ENCODE data around the gene APC2.

GRCh38 chr19:1505991-1506881, 56.3 kb downstream of the APC2 start:
- TF ChIP-seq CTCF (IDR thresholded peaks at IDR 0.05) (no peak), POLR2AphosphoS5 (IDR thresholded peaks at IDR 0.05; ENCODE audit: low read depth, low read length) (no peak), TCF7L2 (IDR thresholded peaks at IDR 0.05; ENCODE audit: low read depth, low read length) (no peak), REST (IDR thresholded peaks at IDR 0.05; ENCODE audit: insufficient read depth in 1 of 2, low read depth in 2 of 2, low read length in 1 of 2) (no peak)

Measured in Panc1 (cell line).